NCI-H2107 treated with DMSO at 0.1 percent for 48 hours (cell line): ENCODE data around the gene ELAVL3.

Experiments used
- DNase-seq: peaks from one replicate; lab custom pipeline; 2025; ENCODE audit not compliant: unreplicated experiment; lab: John Stamatoyannopoulos, UW

Gene ELAVL3

GRCh38 chr19:11480715-11481533 lies at the start of gene ELAVL3:
TSS of gene ELAVL3 (minus strand) at chr19:11481046. CDS start at chr19:11480608, 438 bp downstream.
- no peak for DNase-seq

- peak; percentile 57 for DNase-seq
Measured at GRCh38 chr19:11530432-11530831, 49.6 kb upstream of the ELAVL3 start.

GRCh38 chr19:11528551-11529341 lies 47.9 kb upstream of the ELAVL3 start, which contains the start of gene ECSIT:
TSS of gene ECSIT (minus strand) at chr19:11529134. CDS start at chr19:11519170, 9,964 bp downstream.
- DNase-seq, result peak; percentile 93

GRCh38 chr19:11519138-11519537 lies 38.3 kb upstream of the ELAVL3 start:
- no peak for DNase-seq

GRCh38 chr19:11513946-11514345 lies 33.1 kb upstream of the ELAVL3 start:
- no peak for DNase-seq

- no peak for DNase-seq
Measured at GRCh38 chr19:11510444-11510843, 29.6 kb upstream of the ELAVL3 start.

- DNase-seq, result no peak
Measured at GRCh38 chr19:11507370-11508078, 26.7 kb upstream of the ELAVL3 start.

- DNase-seq, result no peak
Measured at GRCh38 chr19:11506967-11507366, 26.1 kb upstream of the ELAVL3 start.

- no peak for DNase-seq
Measured at GRCh38 chr19:11506101-11506555, 25.3 kb upstream of the ELAVL3 start.

GRCh38 chr19:11505504-11506100 lies 24.8 kb upstream of the ELAVL3 start, which contains the start of gene ZNF653:
TSS of gene ZNF653 (minus strand) at chr19:11505839. CDS start at chr19:11505786, 53 bp downstream.
- DNase-seq, result peak; percentile 90

- peak; percentile 75 for DNase-seq
Measured at GRCh38 chr19:11505032-11505503, 24.2 kb upstream of the ELAVL3 start.

GRCh38 chr19:11504502-11505031 lies 23.7 kb upstream of the ELAVL3 start:
- DNase-seq, result no peak

- no peak for DNase-seq
Measured at GRCh38 chr19:11499890-11500420, 19.1 kb upstream of the ELAVL3 start.

- no peak for DNase-seq
Measured at GRCh38 chr19:11499220-11499726, 18.4 kb upstream of the ELAVL3 start.

GRCh38 chr19:11496391-11497163 lies 15.7 kb upstream of the ELAVL3 start:
- DNase-seq, result no peak

- no peak for DNase-seq
Measured at GRCh38 chr19:11495885-11496284, 15.0 kb upstream of the ELAVL3 start.

- DNase-seq, result no peak
Measured at GRCh38 chr19:11495481-11495880, 14.6 kb upstream of the ELAVL3 start.

GRCh38 chr19:11494634-11495285 lies 13.9 kb upstream of the ELAVL3 start:
- DNase-seq, result no peak

GRCh38 chr19:11489378-11489777 lies 8.5 kb upstream of the ELAVL3 start:
- DNase-seq, result no peak
